Measurements from ENCODE around the gene MAPK10.

DNA sequence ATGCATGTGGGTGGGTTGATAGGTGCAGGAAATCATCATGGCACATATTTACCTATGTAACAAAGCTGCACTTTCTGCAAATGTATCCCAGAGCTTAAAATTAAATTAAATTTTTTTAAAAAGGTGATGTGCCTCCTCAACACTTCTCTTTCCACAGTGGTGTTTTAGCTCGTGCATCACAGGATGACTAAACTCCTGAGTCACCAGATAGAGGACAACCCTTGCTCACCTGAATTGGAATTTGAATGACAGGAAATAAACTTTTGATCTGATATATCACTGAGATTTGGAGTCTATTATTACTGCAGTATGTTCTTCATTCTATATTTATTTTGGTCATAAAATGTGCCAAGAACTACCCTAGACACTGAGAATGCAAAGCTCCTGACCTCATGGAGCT is 185.3 kb downstream of the MAPK10 start:
- no peak for TF ChIP-seq CTCF (conservative IDR thresholded peaks at IDR 0.05)
- TF ChIP-seq ZFX (IDR thresholded peaks at IDR 0.05) = no peak

Data from C4-2B (cell line).